HL-60 (cell line): Measurements from ENCODE around the gene BCAT1.
A peak's percentile ranks its signal among the peaks of the same experiment; 100 is the strongest.
"Not testable (repeated sequence)": the region's sequence is repeated elsewhere in the genome, so short reads cannot be mapped to it uniquely, and the experiment has no call there.

Experiments used
- DNase-seq, 2 experiments: peaks; one replicate each; pipeline ENCODE4 v3.0.0-alpha.2; 2010 to 2020; ENCODE audit warnings: low read depth in 1 of 2, low spot score in 1 of 2
- H3K27ac ChIP-seq: fragments of 250-450 bp; sonication (Bioruptor Pico); replicated peaks from 2 replicates; pipeline ENCODE4 v1.5.1; 2020; ENCODE audit warnings: mild to moderate bottlenecking, moderate library complexity
- H3K27me3 ChIP-seq: fragments of 250-450 bp; sonication (Bioruptor Pico); 2 replicates; pipeline ENCODE4 v1.5.1; 2021; ENCODE audit warnings: mild to moderate bottlenecking, moderate library complexity; ENCODE audit not compliant: insufficient read depth, poor library complexity, severe bottlenecking
- H3K4me3 ChIP-seq: replicated peaks from 2 replicates; pipeline ENCODE4 v1.5.1; 2011; ENCODE audit warnings: mild to moderate bottlenecking, control low read depth, low read length; ENCODE audit not compliant: insufficient read depth
- GABPA ChIP-seq: IDR thresholded peaks from 2 replicates; pipeline ENCODE4 v1.6.1; 2012; ENCODE audit warnings: low read depth
- POLR2AphosphoS5 ChIP-seq: IDR thresholded peaks from 2 replicates; pipeline ENCODE4 v1.6.1; 2012; ENCODE audit warnings: low read depth
- REST ChIP-seq: IDR thresholded peaks from 2 replicates; pipeline ENCODE4 v1.6.1; 2012; ENCODE audit warnings: low read depth; ENCODE audit not compliant: insufficient replicate concordance
- SPI1 ChIP-seq: IDR thresholded peaks from 2 replicates; pipeline ENCODE4 v1.6.1; 2012; ENCODE audit warnings: low read depth, mild to moderate bottlenecking, borderline replicate concordance
- TF ChIP-seq, protein P1 (sequence below): IDR thresholded peaks from one replicate; pipeline ENCODE4 v1.5.1; 2011; ENCODE audit warnings: low read length, control low read depth, inconsistent platforms; ENCODE audit not compliant: insufficient read depth

BCAT1 gene

DNA sequence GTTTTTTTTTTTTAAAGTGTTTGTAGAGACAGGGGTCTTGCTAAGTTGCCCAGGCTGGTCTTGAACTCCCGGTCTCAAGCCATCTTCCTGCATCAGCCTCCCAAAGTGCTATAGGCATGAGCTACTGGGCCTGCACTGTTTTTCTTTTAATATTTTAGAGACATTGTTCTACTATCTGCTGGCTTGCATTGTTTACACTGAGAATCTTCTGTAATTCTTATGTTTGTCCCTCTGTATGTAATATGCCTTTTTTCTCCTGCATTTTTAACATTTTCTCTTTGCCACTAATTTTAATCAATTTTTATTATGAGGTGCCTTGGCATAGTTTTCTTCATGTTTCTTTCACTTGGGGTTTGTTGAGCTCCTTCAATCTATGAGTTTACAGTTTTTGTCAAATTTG is 15.4 kb upstream of the BCAT1 start:
- Histone ChIP-seq H3K27ac (no peak overlapping the region), H3K4me3 (no peak overlapping the region), H3K27me3 (no peaks in the 10 kb centered on the region)
- TF ChIP-seq GABPA = no peak
- TF ChIP-seq REST = no peak
- no peak for TF ChIP-seq POLR2AphosphoS5
- no peak for TF ChIP-seq SPI1
- TF ChIP-seq, protein P1, sequence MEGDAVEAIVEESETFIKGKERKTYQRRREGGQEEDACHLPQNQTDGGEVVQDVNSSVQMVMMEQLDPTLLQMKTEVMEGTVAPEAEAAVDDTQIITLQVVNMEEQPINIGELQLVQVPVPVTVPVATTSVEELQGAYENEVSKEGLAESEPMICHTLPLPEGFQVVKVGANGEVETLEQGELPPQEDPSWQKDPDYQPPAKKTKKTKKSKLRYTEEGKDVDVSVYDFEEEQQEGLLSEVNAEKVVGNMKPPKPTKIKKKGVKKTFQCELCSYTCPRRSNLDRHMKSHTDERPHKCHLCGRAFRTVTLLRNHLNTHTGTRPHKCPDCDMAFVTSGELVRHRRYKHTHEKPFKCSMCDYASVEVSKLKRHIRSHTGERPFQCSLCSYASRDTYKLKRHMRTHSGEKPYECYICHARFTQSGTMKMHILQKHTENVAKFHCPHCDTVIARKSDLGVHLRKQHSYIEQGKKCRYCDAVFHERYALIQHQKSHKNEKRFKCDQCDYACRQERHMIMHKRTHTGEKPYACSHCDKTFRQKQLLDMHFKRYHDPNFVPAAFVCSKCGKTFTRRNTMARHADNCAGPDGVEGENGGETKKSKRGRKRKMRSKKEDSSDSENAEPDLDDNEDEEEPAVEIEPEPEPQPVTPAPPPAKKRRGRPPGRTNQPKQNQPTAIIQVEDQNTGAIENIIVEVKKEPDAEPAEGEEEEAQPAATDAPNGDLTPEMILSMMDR = no peak
- DNase-seq = no peak

GRCh38 chr12:24960222-24960855 is 11.4 kb upstream of the BCAT1 start:
- H3K4me3 ChIP-seq = no peak overlapping the region
- no peaks in the 10 kb centered on the region for H3K27me3 ChIP-seq
- H3K27ac ChIP-seq = no peak overlapping the region
- TF ChIP-seq SPI1 = no peak
- no peak for TF ChIP-seq POLR2AphosphoS5
- TF ChIP-seq, protein P1 = peak; percentile 90
- peak in 1 of 2 experiments; percentile 49 for DNase-seq

DNA sequence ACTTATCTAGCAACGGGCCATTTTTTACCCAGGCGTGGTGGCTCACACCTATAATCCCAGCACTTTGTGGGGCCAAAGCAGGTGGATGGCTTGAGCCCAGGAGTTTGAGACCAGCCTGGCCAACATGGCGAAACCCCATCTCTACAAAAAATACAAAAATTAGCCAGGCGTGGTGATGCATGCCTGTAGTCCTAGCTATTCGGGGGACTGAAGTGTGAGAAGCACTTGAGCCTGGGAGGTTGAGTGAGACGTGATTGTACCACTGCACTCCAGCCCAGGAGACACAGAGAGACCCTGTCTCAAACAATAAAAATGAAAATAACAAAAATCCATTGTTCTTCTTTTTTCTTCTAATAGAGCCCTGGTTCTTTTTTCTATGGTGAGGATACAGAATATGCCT is 7.5 kb upstream of the BCAT1 start:
- not testable (repeated sequence) for DNase-seq, H3K4me3 ChIP-seq, H3K27ac ChIP-seq, H3K27me3 ChIP-seq

DNA sequence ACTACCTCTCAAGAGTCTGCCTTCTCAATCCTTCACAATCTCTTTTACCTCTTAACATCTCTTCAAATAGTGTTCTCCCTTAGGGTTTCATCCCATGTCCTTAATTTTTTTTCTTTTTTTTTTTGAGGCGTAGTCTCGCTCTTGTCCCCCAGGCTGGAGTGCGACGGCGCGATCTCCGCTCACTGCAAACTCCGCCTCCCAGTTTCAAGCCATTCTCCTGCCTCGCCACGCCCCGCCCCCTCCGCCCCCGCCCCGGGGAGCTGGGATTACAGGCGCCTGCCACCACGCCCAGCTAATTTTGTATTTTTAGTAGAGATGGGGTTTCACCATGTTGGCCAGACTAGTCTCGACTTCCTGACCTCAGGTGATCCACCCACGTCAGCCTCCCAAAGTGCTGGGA is 7.0 kb upstream of the BCAT1 start:
- TF ChIP-seq REST (no peak), SPI1 (no peak), GABPA (no peak)
- Histone ChIP-seq H3K4me3 (no peak overlapping the region), H3K27ac (no peak overlapping the region), H3K27me3 (no peaks in the 10 kb centered on the region)
- DNase-seq = no peak

GRCh38 chr12:24955389-24955788 is 6.5 kb upstream of the BCAT1 start:
- Histone ChIP-seq H3K27ac (no peak overlapping the region), H3K4me3 (no peak overlapping the region), H3K27me3 (no peaks in the 10 kb centered on the region)
- no peak for DNase-seq
- TF ChIP-seq, protein P1 = no peak
- TF ChIP-seq REST (no peak), GABPA (no peak), POLR2AphosphoS5 (no peak), SPI1 (no peak)
